ENCODE data around the gene DCUN1D2. TPM values are rescaled to one million over a fixed set of nuclear protein-coding genes. Genes with fewer than 3 reads are reported as not detected.

The DCUN1D2 gene
- total and polyA plus RNA-seq, 8 donors, result 4.8 to 18.3 (median 8.3) TPM

- Histone ChIP-seq H3K27ac (no peak overlapping the region), H3K36me3 (no peaks in the 10 kb centered on the region), H3K4me1 (peaks cover 14 to 26% (median 25%) of the 10 kb centered on the region in 3 donors), H3K27me3 (no peaks in the 10 kb centered on the region), H3K9me3 (no peaks in the 10 kb centered on the region), H3K4me3 (no peak overlapping the region)
- intact Hi-C loops (cut with DNase I), result no loop called here
- ATAC-seq (no peak), DNase-seq (peak in 1 of 6 donors; percentile 14), FAIRE-seq (no peak)
- 80 to 86% methylated on average over 9 of the region's 9 CpGs for WGBS, 2 donors
- no peak for TF ChIP-seq CTCF (IDR thresholded peaks at IDR 0.05)
Measured at GRCh38 chr13:113446488-113446854, 44.0 kb downstream of the DCUN1D2 start.

- Histone ChIP-seq H3K4me3 (no peak overlapping the region), H3K27me3 (no peaks in the 10 kb centered on the region), H3K36me3 (no peaks in the 10 kb centered on the region), H3K27ac (peak overlapping the region in 1 of 4 donors; percentile 33), H3K4me1 (peaks cover 14 to 26% (median 25%) of the 10 kb centered on the region in 3 donors), H3K9me3 (no peaks in the 10 kb centered on the region)
- intact Hi-C loops (cut with DNase I), result no loop called here
- WGBS, 2 donors, result 77 to 82% methylated on average over 17 to 19 of the region's 19 CpGs
- DNase-seq, result peak in 2 of 6 donors; percentile 57 to 68
- no peak for ATAC-seq
- no peak for FAIRE-seq
- no peak for TF ChIP-seq CTCF (IDR thresholded peaks at IDR 0.05)
Measured at GRCh38 chr13:113445791-113446487, 44.6 kb downstream of the DCUN1D2 start.

- Histone ChIP-seq H3K27ac (no peak overlapping the region), H3K27me3 (no peaks in the 10 kb centered on the region), H3K36me3 (no peaks in the 10 kb centered on the region), H3K4me1 (peaks cover 15 to 25% (median 22%) of the 10 kb centered on the region in 3 donors), H3K9me3 (no peaks in the 10 kb centered on the region), H3K4me3 (no peak overlapping the region)
- DNase-seq, result peak in 1 of 6 donors; percentile 47
- TF ChIP-seq CTCF (IDR thresholded peaks at IDR 0.05), result no peak
- no peak for ATAC-seq
- WGBS, 2 donors, result 92 to 96% methylated on average over 15 of the region's 15 CpGs
- intact Hi-C loops (cut with DNase I), result no loop called here
- no peak for FAIRE-seq
Measured at GRCh38 chr13:113443991-113444390, 46.5 kb downstream of the DCUN1D2 start.

- Histone ChIP-seq H3K27ac (peak overlapping the region in 1 of 4 donors; percentile 30), H3K27me3 (no peaks in the 10 kb centered on the region), H3K4me3 (no peak overlapping the region), H3K4me1 (peaks cover 17 to 23% (median 18%) of the 10 kb centered on the region in 3 donors), H3K36me3 (no peaks in the 10 kb centered on the region), H3K9me3 (no peaks in the 10 kb centered on the region)
- no peak for FAIRE-seq
- TF ChIP-seq CTCF (IDR thresholded peaks at IDR 0.05), result no peak
- 17 to 19% methylated on average over 1 of the region's 1 CpG for WGBS, 2 donors
- intact Hi-C loops (cut with DNase I), result no loop called here
- DNase-seq, result no peak
- peak in 3 of 4 donors; percentile 46 to 67 (median 59) for ATAC-seq
Measured at GRCh38 chr13:113442985-113443362, 47.5 kb downstream of the DCUN1D2 start.

- H3K36me3 ChIP-seq, result no peaks in the 10 kb centered on the region
- peaks cover 15 to 21% (median 18%) of the 10 kb centered on the region in 3 donors for H3K4me1 ChIP-seq
- DNase-seq (peak in 2 of 6 donors; percentile 5 to 29), ATAC-seq (peak in 1 of 4 donors; percentile 2), FAIRE-seq (no peak)
- no peaks in the 10 kb centered on the region for H3K9me3 ChIP-seq
- H3K27ac ChIP-seq, result no peak overlapping the region
- 44 to 48% methylated on average over 10 of the region's 10 CpGs for WGBS, 2 donors
- H3K4me3 ChIP-seq, result no peak overlapping the region
- intact Hi-C loops (cut with DNase I), result no loop called here
- no peak for TF ChIP-seq CTCF (IDR thresholded peaks at IDR 0.05)
- H3K27me3 ChIP-seq, result no peaks in the 10 kb centered on the region
Measured at GRCh38 chr13:113442354-113442984, 48.0 kb downstream of the DCUN1D2 start.

All from pancreas (tissue), 10 donors.